ENCODE results near the gene RNF20. TPM values are rescaled to one million over a fixed set of nuclear protein-coding genes. Genes with fewer than 3 reads are reported as not detected.

Gene RNF20
- total RNA-seq, 1 experiment from 2014 or later, result 37.6 TPM

DNA sequence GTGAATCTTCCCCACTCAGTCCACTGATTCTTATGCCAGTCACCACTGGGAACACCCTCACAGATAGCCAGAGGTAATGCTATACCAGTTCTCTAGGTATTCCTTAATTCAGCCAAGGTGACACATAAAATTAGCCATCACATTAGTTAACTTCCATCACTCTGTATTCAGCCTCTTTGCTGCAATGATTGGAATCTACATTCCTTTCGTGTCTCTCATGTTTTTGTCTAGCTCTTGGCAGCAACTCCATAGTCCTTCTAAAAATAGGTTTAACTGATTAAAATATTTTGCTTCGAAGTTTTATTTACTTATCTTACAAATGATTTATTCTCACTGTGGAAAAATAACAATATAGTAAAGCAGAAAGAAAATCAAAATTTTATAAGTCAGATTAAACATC lies 19.6 kb upstream of the RNF20 start:
- Histone ChIP-seq H3K9me3 (ENCODE audit: control insufficient read depth in 1 of 2, insufficient read depth in 1 of 2, low read depth in 1 of 2, low read length in 2 of 2) (no peaks in the 10 kb centered on the region), H3K4me2 (ENCODE audit: low read length) (no peak overlapping the region), H3K9ac (ENCODE audit: low read length) (no peak overlapping the region), H3K36me3 (ENCODE audit: control insufficient read depth in 1 of 2, insufficient read depth in 2 of 2, low read length in 2 of 2) (no peaks in the 10 kb centered on the region), H3K27me3 (ENCODE audit: insufficient read depth, low read length) (no peaks in the 10 kb centered on the region), H3K79me2 (ENCODE audit: insufficient read depth, low read length) (no peaks in the 10 kb centered on the region), H3K27ac (ENCODE audit: low read depth, low read length) (no peak overlapping the region), H3K9me2 (ENCODE audit: insufficient read depth) (no peaks in the 10 kb centered on the region), H4K20me1 (ENCODE audit: insufficient read depth) (no peaks in the 10 kb centered on the region), H3K4me3 (replicated peaks in 1 of 2; ENCODE audit: low read depth in 1 of 2, low read length in 2 of 2) (no peak overlapping the region), H3K4me1 (ENCODE audit: control insufficient read depth in 1 of 2, insufficient read depth in 2 of 2, low read length in 2 of 2) (no peaks in the 10 kb centered on the region), H2AFZ (ENCODE audit: low read depth, low read length, poor library complexity, severe bottlenecking) (no peak overlapping the region)
- ChIA-PET CTCF (no interaction called here), POLR2A (no interaction called here), RAD21 (ENCODE audit: low non-redundant PET in 1 of 2, low total read pairs in 2 of 2, uncharacterized antibody in 2 of 2, unreplicated experiment in 2 of 2) (no interaction called here)
- intact Hi-C loops (cut with micrococcal nuclease), result no loop called here
- TF ChIP-seq EZH2 (IDR thresholded peaks at IDR 0.05) (no peak), POLR2A (IDR thresholded peaks at IDR 0.05; ENCODE audit: borderline replicate concordance, extremely low read depth, insufficient read depth, insufficient read length) (no peak), ZFX (IDR thresholded peaks at IDR 0.05) (no peak), SP1 (IDR thresholded peaks at IDR 0.05; ENCODE audit: low read depth) (no peak), JUND (IDR thresholded peaks at IDR 0.05) (no peak)
- TF ChIP-seq, protein P1, sequence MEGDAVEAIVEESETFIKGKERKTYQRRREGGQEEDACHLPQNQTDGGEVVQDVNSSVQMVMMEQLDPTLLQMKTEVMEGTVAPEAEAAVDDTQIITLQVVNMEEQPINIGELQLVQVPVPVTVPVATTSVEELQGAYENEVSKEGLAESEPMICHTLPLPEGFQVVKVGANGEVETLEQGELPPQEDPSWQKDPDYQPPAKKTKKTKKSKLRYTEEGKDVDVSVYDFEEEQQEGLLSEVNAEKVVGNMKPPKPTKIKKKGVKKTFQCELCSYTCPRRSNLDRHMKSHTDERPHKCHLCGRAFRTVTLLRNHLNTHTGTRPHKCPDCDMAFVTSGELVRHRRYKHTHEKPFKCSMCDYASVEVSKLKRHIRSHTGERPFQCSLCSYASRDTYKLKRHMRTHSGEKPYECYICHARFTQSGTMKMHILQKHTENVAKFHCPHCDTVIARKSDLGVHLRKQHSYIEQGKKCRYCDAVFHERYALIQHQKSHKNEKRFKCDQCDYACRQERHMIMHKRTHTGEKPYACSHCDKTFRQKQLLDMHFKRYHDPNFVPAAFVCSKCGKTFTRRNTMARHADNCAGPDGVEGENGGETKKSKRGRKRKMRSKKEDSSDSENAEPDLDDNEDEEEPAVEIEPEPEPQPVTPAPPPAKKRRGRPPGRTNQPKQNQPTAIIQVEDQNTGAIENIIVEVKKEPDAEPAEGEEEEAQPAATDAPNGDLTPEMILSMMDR (IDR thresholded peaks at IDR 0.05 in 2 of 3, conservative IDR thresholded peaks at IDR 0.05 in 1 of 3; ENCODE audit: borderline replicate concordance in 1 of 3, insufficient read depth in 1 of 3, low read depth in 2 of 3, low read length in 2 of 3), result no peak
- ATAC-seq, result no peak
- BruUV-seq (replicated peaks), result no TSS peak
- DNase-seq (ENCODE audit: low read depth, low spot score), result no peak

DNA sequence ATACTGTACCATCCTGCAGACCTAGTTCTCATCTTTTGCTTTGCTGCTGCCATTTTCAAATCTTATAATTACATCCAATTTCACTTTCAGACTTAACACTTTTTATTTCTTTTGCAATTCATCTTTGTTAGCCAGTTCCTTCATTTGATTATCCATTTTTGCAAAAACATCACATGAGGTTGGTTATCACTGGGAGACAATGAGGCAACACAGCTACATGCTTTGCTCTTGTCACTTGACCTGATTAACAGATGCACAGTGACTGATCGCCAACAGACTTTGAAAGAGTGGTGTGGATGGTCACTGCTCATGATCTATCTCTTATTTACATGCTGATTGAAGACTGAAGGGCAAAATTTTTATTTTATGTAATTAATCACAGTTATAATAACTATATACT lies 17.0 kb upstream of the RNF20 start:
- ATAC-seq, result no peak
- intact Hi-C loops (cut with micrococcal nuclease), result no loop called here
- TF ChIP-seq SP1 (IDR thresholded peaks at IDR 0.05; ENCODE audit: low read depth), result no peak
- no peak for TF ChIP-seq SIN3A (IDR thresholded peaks at IDR 0.05; ENCODE audit: low read depth)
- TF ChIP-seq, protein P2, sequence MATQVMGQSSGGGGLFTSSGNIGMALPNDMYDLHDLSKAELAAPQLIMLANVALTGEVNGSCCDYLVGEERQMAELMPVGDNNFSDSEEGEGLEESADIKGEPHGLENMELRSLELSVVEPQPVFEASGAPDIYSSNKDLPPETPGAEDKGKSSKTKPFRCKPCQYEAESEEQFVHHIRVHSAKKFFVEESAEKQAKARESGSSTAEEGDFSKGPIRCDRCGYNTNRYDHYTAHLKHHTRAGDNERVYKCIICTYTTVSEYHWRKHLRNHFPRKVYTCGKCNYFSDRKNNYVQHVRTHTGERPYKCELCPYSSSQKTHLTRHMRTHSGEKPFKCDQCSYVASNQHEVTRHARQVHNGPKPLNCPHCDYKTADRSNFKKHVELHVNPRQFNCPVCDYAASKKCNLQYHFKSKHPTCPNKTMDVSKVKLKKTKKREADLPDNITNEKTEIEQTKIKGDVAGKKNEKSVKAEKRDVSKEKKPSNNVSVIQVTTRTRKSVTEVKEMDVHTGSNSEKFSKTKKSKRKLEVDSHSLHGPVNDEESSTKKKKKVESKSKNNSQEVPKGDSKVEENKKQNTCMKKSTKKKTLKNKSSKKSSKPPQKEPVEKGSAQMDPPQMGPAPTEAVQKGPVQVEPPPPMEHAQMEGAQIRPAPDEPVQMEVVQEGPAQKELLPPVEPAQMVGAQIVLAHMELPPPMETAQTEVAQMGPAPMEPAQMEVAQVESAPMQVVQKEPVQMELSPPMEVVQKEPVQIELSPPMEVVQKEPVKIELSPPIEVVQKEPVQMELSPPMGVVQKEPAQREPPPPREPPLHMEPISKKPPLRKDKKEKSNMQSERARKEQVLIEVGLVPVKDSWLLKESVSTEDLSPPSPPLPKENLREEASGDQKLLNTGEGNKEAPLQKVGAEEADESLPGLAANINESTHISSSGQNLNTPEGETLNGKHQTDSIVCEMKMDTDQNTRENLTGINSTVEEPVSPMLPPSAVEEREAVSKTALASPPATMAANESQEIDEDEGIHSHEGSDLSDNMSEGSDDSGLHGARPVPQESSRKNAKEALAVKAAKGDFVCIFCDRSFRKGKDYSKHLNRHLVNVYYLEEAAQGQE (IDR thresholded peaks at IDR 0.05; ENCODE audit: low read depth), result no peak
- no peak for TF ChIP-seq ELF1 (IDR thresholded peaks at IDR 0.05; ENCODE audit: borderline replicate concordance, low read depth)
- TF ChIP-seq EGR1 (IDR thresholded peaks at IDR 0.05; ENCODE audit: low read depth), result no peak
- TF ChIP-seq, protein P3, sequence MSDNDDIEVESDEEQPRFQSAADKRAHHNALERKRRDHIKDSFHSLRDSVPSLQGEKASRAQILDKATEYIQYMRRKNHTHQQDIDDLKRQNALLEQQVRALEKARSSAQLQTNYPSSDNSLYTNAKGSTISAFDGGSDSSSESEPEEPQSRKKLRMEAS (IDR thresholded peaks at IDR 0.05), result no peak
- TF ChIP-seq ZNF274 (IDR thresholded peaks at IDR 0.05; ENCODE audit: low read depth, low read length), result no peak
- TF ChIP-seq, protein P4, sequence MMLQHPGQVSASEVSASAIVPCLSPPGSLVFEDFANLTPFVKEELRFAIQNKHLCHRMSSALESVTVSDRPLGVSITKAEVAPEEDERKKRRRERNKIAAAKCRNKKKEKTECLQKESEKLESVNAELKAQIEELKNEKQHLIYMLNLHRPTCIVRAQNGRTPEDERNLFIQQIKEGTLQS (IDR thresholded peaks at IDR 0.05), result no peak
- TF ChIP-seq, protein P1 (IDR thresholded peaks at IDR 0.05 in 2 of 3, conservative IDR thresholded peaks at IDR 0.05 in 1 of 3; ENCODE audit: borderline replicate concordance in 1 of 3, insufficient read depth in 1 of 3, low read depth in 2 of 3, low read length in 2 of 3), result no peak
- TF ChIP-seq POLR2AphosphoS5 (IDR thresholded peaks at IDR 0.05; ENCODE audit: low read depth, low read length), result no peak

More for the DNA sequence above, 17.0 kb upstream of the RNF20 start:
- no peaks in the 10 kb centered on the region for H3K9me3 ChIP-seq (ENCODE audit: control insufficient read depth in 1 of 2, insufficient read depth in 1 of 2, low read depth in 1 of 2, low read length in 2 of 2)
- ChIA-PET RAD21 (ENCODE audit: low non-redundant PET in 1 of 2, low total read pairs in 2 of 2, uncharacterized antibody in 2 of 2, unreplicated experiment in 2 of 2) (no interaction called here), POLR2A (no interaction called here), CTCF (no interaction called here)
- no peaks in the 10 kb centered on the region for H4K20me1 ChIP-seq (ENCODE audit: insufficient read depth)
- no peaks in the 10 kb centered on the region for H3K4me1 ChIP-seq (ENCODE audit: control insufficient read depth in 1 of 2, insufficient read depth in 2 of 2, low read length in 2 of 2)
- no TSS peak for BruUV-seq (replicated peaks)
- H3K27me3 ChIP-seq (ENCODE audit: insufficient read depth, low read length), result no peaks in the 10 kb centered on the region
- H3K36me3 ChIP-seq (ENCODE audit: control insufficient read depth in 1 of 2, insufficient read depth in 2 of 2, low read length in 2 of 2), result no peaks in the 10 kb centered on the region
- H2AFZ ChIP-seq (ENCODE audit: low read depth, low read length, poor library complexity, severe bottlenecking), result no peak overlapping the region
- H3K27ac ChIP-seq (ENCODE audit: low read depth, low read length), result no peak overlapping the region
- H3K4me2 ChIP-seq (ENCODE audit: low read length), result no peak overlapping the region
- H3K79me2 ChIP-seq (ENCODE audit: insufficient read depth, low read length), result no peaks in the 10 kb centered on the region
- H3K9me2 ChIP-seq (ENCODE audit: insufficient read depth), result no peaks in the 10 kb centered on the region
- no peak overlapping the region for H3K4me3 ChIP-seq (replicated peaks in 1 of 2; ENCODE audit: low read depth in 1 of 2, low read length in 2 of 2)
- DNase-seq (ENCODE audit: low read depth, low spot score), result no peak
- no peak overlapping the region for H3K9ac ChIP-seq (ENCODE audit: low read length)
